ES-I3 (cell line): ENCODE results near the gene GAB3.

Experiments used
- H3K36me3 ChIP-seq: 2 replicates; pipeline ENCODE4 v1.6.1; 2013; ENCODE audit warnings: mild to moderate bottlenecking, low read length, control low read depth, moderate library complexity; ENCODE audit not compliant: insufficient read depth
- H3K4me1 ChIP-seq: 2 replicates; pipeline ENCODE4 v1.6.1; 2013; ENCODE audit warnings: mild to moderate bottlenecking, control low read depth, low read length; ENCODE audit not compliant: insufficient read depth
- H3K9ac ChIP-seq: 2 replicates; pipeline ENCODE4 v1.6.1; 2013; ENCODE audit warnings: low read depth, mild to moderate bottlenecking, low read length, moderate library complexity
- H3K9me3 ChIP-seq: 2 replicates; pipeline ENCODE4 v1.6.1; 2013; ENCODE audit warnings: mild to moderate bottlenecking, low read length, moderate library complexity; ENCODE audit not compliant: control insufficient read depth, insufficient read depth

Gene GAB3

GRCh38 chrX:154750301-154751202 lies at the start of gene GAB3:
TSS of gene GAB3 (minus strand) at chrX:154751077. CDS start at chrX:154751025, 52 bp downstream.
- H3K9ac ChIP-seq = peak within 1 kb of the TSS; percentile 38; the same call in 1 of the 2 replicates
- no peaks in the 10 kb centered on the region for H3K36me3 ChIP-seq

GRCh38 chrX:154799556-154800348 lies 48.9 kb upstream of the GAB3 start:
- Histone ChIP-seq H3K9ac (no peak overlapping the region), H3K9me3 (no peaks in the 10 kb centered on the region)

More at GRCh38 chrX:154750301-154751202, at the start of gene GAB3:
- no peaks in the 10 kb centered on the region for H3K9me3 ChIP-seq
- H3K4me1 ChIP-seq = no peaks in the 10 kb centered on the region

GRCh38 chrX:154797006-154797405 lies 46.1 kb upstream of the GAB3 start:
- peak overlapping the region; percentile 13; the same call in 1 of the 2 replicates for H3K9ac ChIP-seq
- peaks cover 33% of the 10 kb centered on the region for H3K4me1 ChIP-seq
- H3K36me3 ChIP-seq = no peaks in the 10 kb centered on the region
- H3K9me3 ChIP-seq = no peaks in the 10 kb centered on the region

More at GRCh38 chrX:154799556-154800348, 48.9 kb upstream of the GAB3 start:
- Histone ChIP-seq H3K36me3 (no peaks in the 10 kb centered on the region), H3K4me1 (peaks cover 33% of the 10 kb centered on the region)

- Histone ChIP-seq H3K9me3 (no peaks in the 10 kb centered on the region), H3K36me3 (no peaks in the 10 kb centered on the region; the same call in 1 of the 2 replicates), H3K4me1 (peaks cover 25% of the 10 kb centered on the region), H3K9ac (no peak overlapping the region)
Observed at GRCh38 chrX:154795016-154795415, 44.1 kb upstream of the GAB3 start.

- Histone ChIP-seq H3K9me3 (no peaks in the 10 kb centered on the region), H3K4me1 (peaks cover 18% of the 10 kb centered on the region), H3K36me3 (no peaks in the 10 kb centered on the region; the same call in 1 of the 2 replicates), H3K9ac (no peak overlapping the region)
Observed at GRCh38 chrX:154793084-154793795, 42.4 kb upstream of the GAB3 start.

- no peak overlapping the region for H3K9ac ChIP-seq
- H3K4me1 ChIP-seq = peaks cover 10% of the 10 kb centered on the region
- H3K36me3 ChIP-seq = no peaks in the 10 kb centered on the region; the same call in 1 of the 2 replicates
- no peaks in the 10 kb centered on the region for H3K9me3 ChIP-seq
Observed at GRCh38 chrX:154791939-154792338, 41.1 kb upstream of the GAB3 start.

GRCh38 chrX:154791467-154791866 lies 40.6 kb upstream of the GAB3 start:
- Histone ChIP-seq H3K4me1 (peaks cover 6% of the 10 kb centered on the region), H3K36me3 (no peaks in the 10 kb centered on the region; the same call in 1 of the 2 replicates), H3K9ac (no peak overlapping the region), H3K9me3 (no peaks in the 10 kb centered on the region)

- Histone ChIP-seq H3K9ac (no peak overlapping the region), H3K36me3 (peaks cover 5% of the 10 kb centered on the region; the same call in 1 of the 2 replicates), H3K4me1 (0 out of 2 replicates have a peak, but pooled peaks cover 3% of the 10 kb centered on the region), H3K9me3 (no peaks in the 10 kb centered on the region)
Observed at GRCh38 chrX:154785716-154786115, 34.8 kb upstream of the GAB3 start.

- H3K4me1 ChIP-seq = no peaks in the 10 kb centered on the region
- no peak overlapping the region for H3K9ac ChIP-seq
- H3K9me3 ChIP-seq = no peaks in the 10 kb centered on the region
- peaks cover 5% of the 10 kb centered on the region; the same call in 1 of the 2 replicates for H3K36me3 ChIP-seq
Observed at GRCh38 chrX:154784149-154784995, 33.5 kb upstream of the GAB3 start.

GRCh38 chrX:154780968-154781367 lies 30.1 kb upstream of the GAB3 start:
- no peak overlapping the region for H3K9ac ChIP-seq
- no peaks in the 10 kb centered on the region for H3K4me1 ChIP-seq
- H3K36me3 ChIP-seq = peaks cover 18% of the 10 kb centered on the region
- no peaks in the 10 kb centered on the region for H3K9me3 ChIP-seq

GRCh38 chrX:154779261-154779660 lies 28.4 kb upstream of the GAB3 start:
- Histone ChIP-seq H3K4me1 (no peaks in the 10 kb centered on the region), H3K9ac (no peak overlapping the region), H3K36me3 (peaks cover 22% of the 10 kb centered on the region), H3K9me3 (no peaks in the 10 kb centered on the region)

GRCh38 chrX:154776753-154777152 lies 25.9 kb upstream of the GAB3 start:
- no peak overlapping the region for H3K9ac ChIP-seq
- no peaks in the 10 kb centered on the region for H3K9me3 ChIP-seq
- H3K4me1 ChIP-seq = no peaks in the 10 kb centered on the region
- H3K36me3 ChIP-seq = peaks cover 31% of the 10 kb centered on the region
